Ramos (cell line): ENCODE data around the gene NXNL1.

Experiments used
- in situ Hi-C: fragments of 300-500 bp; cut with MboI; formaldehyde crosslinking; loops from one replicate; pipeline ENCODE4 v1.14.3; 2022; ENCODE audit warnings: low sequenced_read_pairs; ENCODE audit not compliant: unreplicated experiment

Gene NXNL1

GRCh38 chr19:17423429-17424208 is 37.1 kb downstream of the NXNL1 start:
- in situ Hi-C loops: no loop called here

- in situ Hi-C loops: no loop called here
These were observed 38.8 kb downstream of the NXNL1 start for GRCh38 chr19:17421942-17422341.

- in situ Hi-C loops: no loop called here
These were observed 40.2 kb downstream of the NXNL1 start for GRCh38 chr19:17420475-17420924.

GRCh38 chr19:17419621-17420474 is 40.9 kb downstream of the NXNL1 start, which contains the start of gene MVB12A:
MVB12A (plus strand) TSS chr19:17420047; CDS start chr19:17420136, 89 bp downstream.
- in situ Hi-C loops: no loop called here

- in situ Hi-C loops: no loop called here
These were observed 41.5 kb downstream of the NXNL1 start for GRCh38 chr19:17419154-17419620.

DNA sequence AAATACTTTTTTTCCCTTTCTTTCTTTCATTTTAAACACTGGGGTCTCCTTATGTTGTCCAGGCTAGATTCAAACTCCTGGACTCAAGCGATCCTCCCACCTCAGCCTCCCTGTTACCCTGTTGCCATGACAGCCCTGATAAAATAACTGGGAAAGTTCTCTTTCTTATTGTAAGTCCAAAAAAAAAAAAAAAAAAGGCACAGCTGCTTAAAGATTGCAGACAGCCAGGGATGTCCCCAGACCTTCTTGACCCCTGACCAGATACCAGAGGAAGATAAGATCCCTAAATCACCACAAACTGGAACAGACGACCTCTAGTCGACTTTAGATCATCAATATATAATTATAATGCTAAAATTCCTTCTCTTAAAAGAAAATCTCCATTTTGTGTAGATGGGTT is 42.0 kb downstream of the NXNL1 start:
- in situ Hi-C loops: no loop called here

- in situ Hi-C loops: no loop called here
These were observed 45.6 kb downstream of the NXNL1 start for GRCh38 chr19:17415121-17415520.

- in situ Hi-C loops: no loop called here
These were observed 46.6 kb downstream of the NXNL1 start for GRCh38 chr19:17414097-17414496.

DNA sequence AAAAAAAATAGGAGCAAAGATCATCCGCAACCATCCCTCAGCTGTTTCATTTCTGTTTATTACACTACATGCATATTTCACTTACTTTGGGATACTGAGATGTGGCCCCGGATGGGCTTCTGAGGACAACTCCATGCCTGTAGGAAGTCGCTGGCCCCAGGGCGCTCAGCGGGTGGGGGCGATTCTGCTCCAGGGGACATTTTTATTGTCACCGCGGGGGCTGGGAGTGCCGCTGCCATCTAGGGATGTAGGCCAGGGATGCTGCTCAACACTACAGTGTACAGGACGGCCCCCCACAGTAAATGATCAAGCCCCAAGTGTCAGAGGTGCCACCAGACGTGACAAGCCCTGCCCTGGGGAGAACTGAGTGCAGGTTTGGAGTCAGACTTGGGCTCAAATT is 48.9 kb downstream of the NXNL1 start:
- in situ Hi-C loops: no loop called here

GRCh38 chr19:17409990-17410389 is 50.7 kb downstream of the NXNL1 start:
- in situ Hi-C loops: no loop called here

DNA sequence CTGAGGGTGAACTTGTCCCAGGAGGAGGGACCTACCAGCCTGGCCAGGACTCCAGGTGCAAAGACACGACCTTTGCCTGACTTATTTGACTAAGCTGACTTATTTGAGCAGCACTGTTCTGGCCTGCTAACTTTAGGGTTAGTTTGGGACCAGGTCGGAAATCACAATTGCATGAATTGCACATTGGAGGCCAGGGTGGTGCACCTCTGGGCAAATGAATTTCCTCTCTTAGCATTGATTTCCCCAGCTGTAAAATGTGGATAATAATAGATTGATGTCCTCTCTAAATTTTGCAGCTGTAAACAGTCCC is 53.9 kb downstream of the NXNL1 start:
- in situ Hi-C loops: no loop called here

DNA sequence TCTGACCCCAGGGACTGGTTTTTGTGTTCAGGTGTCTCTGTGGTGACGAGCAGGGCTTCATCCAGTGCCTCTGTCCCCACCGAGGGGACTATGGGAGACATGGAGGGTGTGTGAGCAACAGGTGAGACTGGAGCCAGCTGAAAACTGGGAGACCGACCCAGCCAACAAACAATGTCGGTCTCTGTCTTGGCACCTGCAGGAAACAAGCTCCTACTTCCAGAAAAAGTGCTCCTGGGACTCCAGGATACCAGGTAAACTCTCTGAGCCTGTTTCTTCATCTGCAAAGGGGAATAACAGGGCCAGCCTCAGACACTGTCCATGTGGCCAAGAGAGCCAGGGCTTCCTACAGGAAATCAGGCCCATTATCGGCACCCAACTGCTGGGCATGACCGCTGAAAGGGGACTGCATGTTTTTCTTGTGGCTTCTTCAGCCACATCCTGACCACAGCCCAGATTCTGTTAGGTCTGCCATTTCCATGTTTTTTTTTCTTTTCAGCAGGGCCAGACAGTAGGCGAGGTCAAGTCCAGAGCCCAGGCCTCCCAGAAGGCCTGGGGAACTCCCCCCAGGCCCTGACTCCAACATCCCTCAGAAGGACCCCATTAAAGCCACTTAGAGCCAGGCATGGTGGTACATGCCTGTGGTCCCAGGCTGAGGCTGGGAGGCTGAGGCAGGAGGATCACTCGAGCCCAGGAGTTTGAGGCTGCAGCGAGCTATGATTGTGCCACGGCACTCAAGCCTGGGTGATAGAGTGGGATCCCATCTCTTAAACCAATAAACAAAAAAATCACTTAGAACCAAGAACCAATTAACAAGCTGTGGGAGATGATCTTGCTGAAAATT is 54.5 kb downstream of the NXNL1 start:
- in situ Hi-C loops: no loop called here
